Islet precursor cell (in vitro differentiated cells): ENCODE results near the gene OGDHL.
"Not testable (repeated sequence)": the region's sequence is repeated elsewhere in the genome, so short reads cannot be mapped to it uniquely, and the experiment has no call there.

Experiments used
- DNase-seq: peaks from one replicate; pipeline ENCODE4 v3.0.0-alpha.2; 2018

The OGDHL gene

DNA sequence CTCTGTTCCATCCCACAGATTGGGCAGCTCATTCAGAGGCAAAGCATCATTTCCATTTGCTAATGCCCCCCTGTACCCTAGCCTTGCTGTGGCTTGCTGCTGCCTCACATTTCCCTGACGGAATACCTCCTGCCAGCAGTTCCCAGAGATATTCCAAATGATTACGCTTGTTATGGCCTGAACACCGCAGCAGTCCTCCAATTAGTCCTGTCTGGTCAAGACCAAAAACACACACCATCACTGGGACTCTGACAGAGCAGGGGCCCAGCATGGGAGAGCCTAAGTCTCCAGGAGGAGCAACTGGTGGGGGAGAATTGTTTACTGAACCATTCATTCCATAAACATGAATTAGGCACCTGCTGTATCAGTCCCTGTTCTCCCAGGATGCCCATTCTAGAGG lies 6.1 kb downstream of the OGDHL start:
- no peak for DNase-seq

DNA sequence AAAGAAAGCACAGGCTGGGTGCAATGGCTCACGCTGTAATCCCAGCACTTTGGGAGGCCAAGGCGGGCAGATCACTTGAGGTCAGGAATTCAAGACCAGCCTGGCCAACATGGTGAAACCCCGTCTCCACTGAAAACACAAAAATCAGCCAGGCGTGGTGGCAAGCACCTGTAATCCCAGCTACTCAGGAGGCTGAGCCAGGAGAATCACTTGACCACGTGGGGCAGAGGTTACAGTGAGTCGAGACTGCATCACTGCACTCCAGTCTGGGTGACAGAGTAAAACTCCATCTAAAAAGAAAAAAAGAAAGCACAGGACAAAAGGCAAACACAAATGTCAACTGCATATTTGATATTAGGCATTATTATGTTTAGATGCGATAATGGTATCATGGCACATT lies 7.2 kb downstream of the OGDHL start:
- DNase-seq: not testable (repeated sequence)

DNA sequence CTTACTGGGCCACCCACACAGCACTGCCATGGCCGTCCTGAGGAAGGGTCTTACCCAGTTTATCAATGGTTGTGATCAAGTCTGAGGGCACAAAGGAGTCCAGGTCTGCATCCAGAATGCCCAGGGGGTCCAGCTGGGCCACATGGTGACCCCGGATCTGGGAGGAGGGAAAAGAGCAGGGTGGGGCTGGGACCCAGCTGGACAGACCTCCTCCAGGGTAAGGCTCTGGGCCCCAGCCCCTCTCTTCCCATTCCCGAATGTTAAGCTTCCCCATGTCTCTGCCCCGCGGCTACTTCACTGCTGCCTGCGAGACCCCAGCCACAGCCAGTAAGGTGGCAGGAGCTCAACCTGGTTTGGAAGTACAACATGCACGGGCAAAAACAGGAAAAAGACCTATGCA lies 9.5 kb downstream of the OGDHL start:
- DNase-seq: no peak

DNA sequence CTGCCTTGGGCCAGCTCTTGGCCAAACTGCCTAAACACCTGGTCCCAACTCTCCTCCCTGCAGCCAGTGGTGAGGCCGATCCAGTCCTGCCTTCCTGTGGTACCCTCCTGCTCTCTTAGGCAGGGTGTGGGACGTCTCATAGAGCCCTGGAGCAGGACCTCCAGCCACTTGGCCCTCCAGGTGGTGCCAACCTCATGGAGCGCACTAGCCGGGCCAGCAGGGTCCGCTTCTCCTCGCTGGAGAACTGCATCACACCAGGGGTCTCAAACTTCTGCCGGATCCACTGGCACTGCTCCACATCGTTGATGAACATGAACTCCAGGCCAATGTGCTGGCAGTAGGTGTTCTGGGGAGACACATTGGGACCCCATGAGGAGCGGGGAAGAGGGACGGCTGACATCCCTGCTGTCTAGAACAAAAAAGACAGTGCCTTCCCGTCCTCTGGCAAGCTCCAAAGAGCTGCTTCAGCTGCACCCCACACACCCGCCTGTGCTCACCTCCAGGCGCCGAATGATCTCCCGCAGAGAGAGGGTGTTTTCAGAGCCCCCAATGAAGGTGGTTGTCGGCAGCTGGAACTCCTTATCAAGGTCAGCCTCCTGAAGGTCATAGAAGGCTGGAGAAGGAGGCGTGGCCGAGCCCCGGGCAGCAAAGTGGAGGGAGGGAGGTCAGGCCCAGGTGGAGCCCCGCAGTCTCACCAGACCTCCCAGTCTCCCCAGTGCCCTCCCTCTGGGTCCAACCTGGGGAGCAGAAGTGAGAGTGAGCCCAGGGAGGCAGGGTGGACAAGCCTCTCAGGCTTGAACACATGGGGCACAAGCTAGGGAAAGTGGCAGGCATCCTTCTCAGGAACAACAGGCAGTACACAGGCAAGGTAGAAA lies 10.2 kb downstream of the OGDHL start:
- DNase-seq: peak; percentile 45

DNA sequence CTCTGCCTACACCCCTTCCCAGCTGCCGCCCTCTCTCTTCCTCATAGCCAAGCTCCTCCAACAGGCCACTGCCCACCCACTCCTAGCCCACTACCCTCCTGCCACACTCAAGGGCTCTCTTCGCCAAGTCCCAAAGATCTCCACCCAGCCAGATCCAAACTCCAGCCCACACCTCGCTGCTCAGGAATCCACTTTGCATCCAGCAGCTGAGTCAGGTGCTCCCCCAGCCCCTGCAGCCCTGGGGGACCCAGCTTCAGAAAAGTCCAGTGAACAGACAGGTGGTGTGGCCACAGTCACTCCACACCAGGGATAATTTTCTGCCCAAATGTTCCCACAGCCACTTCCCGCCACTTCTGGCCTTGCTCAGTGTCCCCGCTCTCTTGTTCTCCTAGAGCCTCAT lies 10.9 kb downstream of the OGDHL start:
- no peak for DNase-seq

DNA sequence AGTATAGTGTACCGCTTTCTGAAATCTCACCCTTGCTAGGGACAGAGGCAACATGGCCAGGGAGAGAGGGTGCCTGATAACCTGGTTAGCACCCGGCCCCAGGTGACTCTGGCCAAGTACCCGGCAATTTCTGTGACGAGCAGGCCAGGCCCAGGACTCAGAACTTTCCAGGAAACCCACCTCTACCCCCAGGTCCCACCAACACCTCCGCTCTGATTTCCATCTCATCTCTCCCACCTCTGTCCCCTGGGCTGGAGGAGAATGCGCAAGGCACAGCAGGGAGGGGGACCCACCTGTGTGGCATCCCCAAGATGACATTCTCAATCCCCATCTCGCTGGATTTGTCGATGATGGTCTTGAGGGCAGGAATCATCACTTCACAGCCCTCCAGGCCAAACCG lies 11.6 kb downstream of the OGDHL start:
- no peak for DNase-seq

DNA sequence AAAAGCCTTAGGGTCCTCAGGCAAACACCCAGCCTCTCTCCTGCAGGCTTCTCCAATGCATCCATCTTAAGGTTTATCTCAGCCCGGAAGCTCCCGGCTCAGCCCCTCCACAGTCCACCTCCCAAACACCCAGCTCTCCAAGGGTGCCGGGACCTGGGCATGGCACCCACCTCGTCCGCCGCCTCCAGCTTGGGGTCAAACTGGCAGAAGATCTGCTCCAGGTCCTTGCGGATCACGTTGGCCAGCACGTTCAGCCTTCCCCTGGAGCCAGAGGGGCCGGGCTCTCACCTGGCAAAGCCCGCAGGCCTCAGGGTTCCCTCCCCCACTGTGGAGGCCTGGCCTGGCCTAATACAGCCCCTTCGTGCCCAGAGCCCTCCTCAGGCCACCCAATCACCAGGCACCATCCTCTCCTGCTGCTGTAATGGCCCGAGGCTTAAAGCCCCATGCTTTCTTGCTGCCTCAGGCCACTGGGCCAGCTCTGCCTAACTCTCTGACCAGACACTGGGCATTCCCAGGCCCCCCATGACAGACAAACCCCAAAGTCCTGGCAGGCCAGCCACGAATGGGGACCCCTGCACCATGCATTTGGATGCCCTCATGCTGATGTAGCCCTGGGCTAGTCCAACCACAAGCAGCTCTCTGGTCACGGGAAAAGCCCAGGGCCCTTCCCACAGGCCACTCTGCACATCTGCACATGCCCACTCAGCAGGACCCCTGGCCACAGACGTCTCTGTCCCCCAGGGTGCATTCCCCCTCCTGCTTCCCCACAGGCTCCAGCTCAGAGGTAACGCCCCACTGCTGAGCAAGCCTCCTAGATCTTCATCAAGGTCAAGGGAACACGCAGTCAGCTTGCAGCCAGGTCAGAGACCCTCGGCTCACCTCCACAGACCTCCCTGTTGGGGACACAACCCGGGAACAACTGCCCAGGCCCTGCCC lies 12.3 kb downstream of the OGDHL start:
- peak; percentile 46 for DNase-seq

DNA sequence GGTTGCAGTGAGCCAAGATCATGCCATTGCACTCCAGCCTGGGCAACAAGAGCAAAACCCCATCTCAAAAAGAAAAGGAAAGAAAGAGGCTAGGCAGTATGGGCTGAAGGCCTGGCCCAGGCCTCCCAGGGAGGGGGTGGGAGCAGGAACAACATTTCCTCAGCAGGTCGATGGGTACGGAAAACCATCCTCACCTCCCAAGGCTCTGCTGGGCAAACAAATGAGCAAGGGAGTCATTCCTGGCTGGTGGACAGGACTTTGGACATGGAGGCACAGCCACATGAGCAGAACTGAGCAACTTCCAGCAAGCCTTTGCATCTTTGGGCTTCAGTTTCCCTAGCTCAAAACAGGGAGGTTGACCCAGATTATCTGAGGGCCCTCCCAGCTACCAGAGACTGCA lies 13.0 kb downstream of the OGDHL start:
- DNase-seq: peak; percentile 37

DNA sequence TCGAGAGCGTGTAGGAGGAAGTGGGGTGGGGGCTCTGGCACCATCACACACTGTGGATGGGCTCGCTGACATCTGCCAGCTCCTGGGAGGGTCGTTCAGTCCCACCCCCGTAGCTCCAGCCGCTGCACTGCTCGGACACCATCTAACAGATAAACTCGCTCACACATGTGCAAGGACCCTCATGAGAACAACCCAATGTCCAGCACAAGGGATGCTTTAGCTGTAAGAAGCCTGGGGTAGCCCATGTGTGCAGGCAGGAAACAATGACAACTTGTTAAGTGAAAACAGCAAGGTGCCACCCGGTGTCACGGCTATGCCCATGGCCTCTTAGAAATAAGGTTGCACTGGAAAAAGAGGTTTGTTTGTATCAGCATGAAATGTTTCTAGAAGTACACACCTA lies 14.1 kb downstream of the OGDHL start:
- peak; percentile 37 for DNase-seq

DNA sequence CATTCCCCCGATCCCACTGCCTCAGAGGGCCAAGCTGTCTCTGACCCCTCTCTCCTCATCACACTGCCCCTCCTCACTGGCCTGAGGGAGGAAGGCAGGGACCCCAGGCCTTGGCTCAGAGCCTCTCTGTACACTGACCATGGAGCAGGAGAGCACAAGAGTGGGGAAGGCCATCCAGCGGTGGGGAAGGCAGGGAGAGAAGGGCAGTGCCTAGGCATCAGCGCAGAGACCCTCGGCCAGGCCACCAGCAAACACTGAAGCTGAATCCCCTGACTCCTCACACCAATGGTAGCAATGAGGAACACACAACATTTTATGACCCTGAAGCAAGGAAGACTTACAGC lies 14.8 kb downstream of the OGDHL start:
- DNase-seq: peak; percentile 39

DNA sequence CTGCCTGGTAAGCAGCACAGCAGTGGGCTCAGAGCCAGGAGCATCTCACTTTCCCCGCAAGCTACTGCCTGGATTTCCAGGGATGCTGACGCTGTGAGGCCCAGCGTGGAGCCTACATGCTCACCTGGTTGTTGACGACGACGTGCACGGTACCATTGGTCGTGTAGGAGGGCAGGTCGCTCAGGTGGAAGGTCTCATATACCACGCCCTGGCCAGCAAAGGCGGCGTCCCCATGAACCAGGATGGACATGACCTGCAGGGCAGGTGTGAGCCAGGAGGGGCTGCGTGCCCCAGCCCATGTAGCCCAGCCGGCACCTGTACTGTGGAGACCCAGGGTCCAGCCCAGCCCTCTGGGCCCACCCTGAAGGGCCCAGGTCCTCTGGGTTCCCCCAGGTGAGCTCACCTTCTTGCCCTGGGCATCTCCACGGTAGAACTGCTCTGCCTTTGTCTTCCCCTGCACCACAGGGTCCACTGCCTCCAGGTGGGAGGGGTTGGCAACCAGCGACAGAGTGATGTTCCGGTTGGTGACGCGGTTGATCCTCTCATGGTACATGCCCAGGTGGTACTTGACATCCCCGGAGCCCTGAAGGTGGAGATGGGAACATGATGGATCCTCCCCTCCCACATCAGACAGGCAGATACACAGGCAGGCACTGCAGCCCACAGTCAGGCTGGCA lies 15.4 kb downstream of the OGDHL start:
- DNase-seq: no peak

DNA sequence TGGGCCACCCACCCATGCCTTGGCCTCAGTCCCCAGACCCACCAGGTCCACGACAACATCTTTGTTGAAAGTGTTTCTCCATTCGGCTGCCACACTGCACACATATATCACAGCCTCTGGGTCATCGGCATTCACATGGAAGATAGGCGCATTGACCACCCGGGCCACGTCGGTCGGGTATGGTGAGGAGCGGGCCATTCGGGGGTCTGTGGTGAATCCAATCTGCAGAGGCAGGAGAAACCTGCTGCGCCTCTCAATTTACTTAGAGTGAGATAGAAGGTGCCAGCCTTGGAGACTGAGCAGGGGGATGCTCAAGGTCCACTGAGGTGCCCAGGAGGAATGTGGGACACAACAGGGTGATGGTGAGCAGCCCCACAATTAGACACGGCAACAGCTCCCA lies 16.4 kb downstream of the OGDHL start:
- DNase-seq: no peak

DNA sequence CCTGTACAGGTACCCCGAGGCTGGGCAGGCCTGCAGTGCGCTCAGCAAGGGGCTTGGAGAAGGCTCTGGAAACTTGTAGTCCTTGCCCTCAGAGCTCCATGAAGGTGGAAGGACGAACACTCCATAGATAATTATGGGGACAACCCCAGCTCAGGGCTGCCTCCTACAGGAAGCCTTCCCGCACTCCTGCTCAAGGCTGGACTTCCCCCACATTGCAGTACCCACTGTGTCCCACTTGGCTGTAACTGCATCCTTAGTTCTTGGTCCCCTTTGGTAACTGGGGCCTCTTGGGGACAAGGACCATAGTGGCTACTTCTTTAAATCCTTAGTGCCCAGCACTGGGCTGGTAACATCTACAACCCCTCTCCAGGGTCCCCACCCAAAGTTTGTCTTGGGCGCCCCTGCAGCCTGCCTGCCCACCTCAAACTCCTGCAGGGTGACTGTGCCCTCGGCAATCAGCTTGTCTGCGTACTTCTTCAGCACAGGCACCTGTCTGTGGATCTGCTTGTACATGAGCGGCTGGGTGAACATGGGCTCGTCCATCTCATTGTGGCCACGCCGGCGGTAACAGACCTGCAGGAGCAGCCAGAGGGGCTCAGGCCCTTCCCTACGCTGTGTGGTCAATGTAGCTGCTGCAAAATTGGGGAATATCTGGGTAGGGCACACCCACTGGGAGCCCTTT lies 17.1 kb downstream of the OGDHL start:
- DNase-seq: peak; percentile 50

DNA sequence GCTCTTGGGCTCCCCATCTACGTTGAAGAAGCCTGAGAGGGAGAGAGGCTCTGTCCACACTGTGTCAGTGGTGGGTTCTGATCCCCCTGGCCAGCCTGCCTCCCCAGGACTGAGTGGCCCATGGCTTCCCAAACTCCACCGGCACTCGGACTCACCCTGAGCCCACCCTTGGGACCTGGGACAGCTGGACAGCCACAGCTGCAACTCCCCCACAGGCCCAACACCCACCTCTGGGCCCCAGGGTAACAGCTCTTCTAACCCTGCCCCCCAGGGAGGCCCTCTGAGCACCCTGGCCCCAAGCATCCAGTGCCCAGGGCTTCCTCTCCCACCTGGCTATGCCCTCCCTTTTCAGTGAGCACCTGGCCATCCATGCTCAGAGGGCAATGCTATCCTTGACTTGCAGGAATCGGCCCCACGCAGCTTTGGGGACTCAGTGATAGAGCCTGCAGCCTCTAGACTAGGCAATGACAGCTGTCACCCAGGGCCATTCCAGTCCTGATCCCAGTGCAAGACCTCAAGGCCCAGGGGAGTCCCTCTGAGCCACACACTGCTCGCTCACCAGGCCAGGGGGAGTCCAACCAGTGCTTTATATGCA lies 17.9 kb downstream of the OGDHL start:
- peak; percentile 42 for DNase-seq

DNA sequence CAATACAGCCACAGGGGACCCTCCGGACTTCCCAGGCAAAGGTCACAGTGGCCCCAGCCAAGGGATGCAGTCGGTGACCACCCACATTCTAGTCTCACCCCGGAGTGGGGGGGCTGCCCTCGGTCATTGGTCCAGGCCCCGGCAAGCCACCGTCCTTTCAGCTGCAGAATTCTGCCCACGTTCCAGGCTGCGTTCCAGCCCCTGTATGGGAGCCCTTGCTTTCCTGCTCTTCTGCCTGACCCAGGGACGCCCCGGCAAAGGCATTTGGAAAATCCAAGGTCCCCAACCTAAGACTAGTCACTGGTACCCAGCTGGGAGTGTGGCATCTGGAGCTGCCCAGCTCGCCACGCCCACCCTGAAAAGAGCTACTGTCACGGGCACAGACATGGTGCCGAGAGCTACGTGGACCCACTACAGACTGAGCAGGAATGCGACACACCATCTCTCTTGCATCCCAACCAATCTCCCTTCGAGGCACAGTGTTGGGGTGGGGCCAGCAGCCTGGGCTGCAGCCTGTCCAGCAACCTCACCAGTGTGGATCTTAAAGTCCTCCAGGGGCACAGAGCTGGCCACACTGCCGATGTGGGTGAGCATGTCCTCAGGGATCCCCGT lies 18.6 kb downstream of the OGDHL start:
- peak; percentile 42 for DNase-seq

DNA sequence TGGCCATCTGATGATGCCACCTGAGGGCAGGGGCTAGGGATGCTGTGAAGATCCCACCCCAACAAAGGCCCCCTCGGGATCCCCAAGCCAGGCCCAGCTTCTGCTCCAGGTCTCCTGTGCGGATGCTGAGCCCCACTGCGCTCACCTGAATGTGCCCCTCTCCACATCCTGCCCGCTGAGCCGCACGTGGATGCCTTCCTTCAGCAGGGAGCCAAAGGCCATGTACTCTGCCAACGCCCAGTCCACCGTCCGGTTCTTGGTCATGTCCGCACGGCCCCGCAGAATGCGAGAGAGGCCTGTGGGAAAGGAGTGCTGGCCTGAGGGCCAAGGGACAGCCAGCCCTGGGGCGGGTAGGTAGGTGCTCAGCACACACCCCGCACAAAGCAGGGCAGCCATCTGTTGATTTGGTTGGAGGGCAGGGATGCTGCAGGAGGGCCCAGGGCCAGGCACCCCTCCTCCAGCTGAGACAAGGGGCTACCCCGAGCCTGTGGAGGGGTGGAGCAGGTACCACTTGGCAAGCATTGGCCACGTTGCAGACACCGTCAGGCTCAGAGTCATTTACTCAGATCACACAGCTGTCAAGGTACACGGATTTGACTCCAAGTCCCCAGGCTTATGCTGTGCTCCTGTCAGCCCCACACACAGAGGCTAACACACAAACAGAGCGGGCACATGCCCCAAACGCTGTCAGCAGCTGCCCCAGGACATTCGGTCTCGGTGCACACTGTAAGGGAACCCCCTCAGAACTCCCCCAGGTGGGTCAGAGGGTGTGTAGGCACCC lies 19.2 kb downstream of the OGDHL start:
- DNase-seq: peak; percentile 49

DNA sequence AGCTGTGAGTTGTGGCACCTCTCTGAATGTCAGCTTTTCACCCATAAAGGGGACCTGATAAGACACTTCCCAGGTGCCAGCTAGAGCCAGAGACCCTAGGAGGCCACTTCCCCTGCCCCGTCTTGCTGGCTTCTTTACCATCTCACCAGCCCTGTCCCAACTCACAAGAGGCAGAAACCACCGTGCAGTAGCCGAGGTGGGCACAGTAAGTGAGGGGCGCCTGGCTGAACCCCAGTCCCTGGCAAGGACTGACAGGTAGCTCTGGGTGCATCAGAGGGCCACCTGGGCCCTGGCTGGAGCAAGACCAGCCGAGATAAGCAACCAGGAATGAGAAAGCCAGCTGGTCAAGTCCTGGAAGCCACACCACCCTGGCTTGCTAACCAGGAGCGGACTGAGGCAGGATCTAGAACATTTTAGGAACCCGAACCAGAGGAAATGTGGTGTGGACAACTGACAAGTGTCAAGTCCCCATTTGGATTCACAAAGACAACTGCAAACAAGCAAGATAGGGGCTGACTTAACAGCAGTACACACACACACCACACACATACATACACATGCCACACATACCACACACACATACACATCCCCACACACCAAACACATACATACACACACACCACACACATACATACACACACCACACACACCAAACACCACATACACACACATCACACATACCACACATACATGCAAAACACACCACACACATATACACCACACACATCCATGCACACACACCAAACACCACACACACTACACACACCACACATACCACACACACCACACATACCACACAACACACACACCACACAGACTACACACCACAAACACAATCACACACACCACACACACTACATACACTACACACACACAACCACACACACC lies 20.8 kb downstream of the OGDHL start:
- DNase-seq: peak; percentile 51

DNA sequence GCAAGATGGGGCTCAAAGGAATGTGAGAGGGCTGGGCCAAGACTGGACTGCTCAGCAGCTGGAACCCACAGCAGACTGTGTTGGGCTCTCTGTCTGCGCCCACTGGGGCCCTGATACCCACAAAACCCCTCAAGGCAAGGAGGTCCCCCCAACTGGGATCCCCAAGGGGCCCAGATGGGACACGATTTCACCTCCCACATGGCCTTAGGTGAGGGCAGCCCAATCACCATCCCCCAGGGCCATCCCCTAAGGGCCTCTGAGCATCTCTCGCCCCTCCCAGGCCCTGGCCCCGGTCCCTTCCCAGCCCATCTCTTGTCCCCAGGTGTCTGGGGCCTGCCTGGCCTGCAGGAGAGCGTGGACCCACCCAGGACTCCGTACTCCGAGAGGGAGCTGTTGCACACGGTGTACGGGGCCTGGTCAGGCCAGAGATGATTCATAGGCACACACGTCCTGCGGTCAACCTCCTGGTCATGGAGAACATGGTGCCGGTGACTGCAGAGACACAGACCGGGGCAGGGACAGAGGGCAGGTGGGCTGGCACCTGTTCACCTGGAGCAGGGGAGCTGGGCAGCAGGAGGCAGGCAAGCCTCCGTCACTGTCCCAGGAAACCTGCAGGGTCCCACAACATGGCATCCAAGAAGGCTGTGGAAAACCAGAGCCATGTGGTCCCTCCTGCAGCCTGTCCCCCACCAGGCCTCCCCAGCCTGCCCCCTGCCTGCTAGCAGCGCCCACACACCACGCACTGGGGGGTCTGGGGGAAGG lies 21.6 kb downstream of the OGDHL start:
- DNase-seq: no peak

DNA sequence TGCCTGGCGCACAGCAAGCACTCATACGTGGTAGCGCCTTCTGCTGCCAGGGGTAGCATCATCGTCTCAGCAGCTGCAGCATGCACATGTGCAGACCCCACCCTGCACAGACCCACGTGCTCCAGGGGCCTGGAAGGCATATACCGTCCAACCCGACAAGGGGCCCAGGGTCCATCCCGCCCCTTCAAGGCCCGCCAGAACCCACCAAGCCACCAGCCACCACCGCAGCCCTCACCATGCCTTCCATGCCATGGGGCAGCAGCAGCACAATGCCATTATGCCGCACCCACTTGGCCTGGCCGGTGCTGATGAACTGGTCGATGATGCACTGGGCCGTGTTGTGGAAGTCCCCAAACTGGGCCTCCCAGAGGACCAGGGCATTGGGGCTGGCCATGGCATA lies 22.7 kb downstream of the OGDHL start:
- DNase-seq: peak; percentile 45
